Stimulated activated CD4-positive, alpha-beta T cell treated with anti-CD3 and anti-CD28 coated beads, Interleukin-12 subunit alpha, Interleukin-12 subunit beta, amount 100 ng/mL, for 48 hours (primary cell): ENCODE measurements around the gene ABCC6.
"Not testable (repeated sequence)": the region's sequence is repeated elsewhere in the genome, so short reads cannot be mapped to it uniquely, and the experiment has no call there.

ENCODE experiments used
- DNase-seq, 3 donors: peaks; one replicate each; pipeline ENCODE4 v3.0.0-alpha.2; 2020; ENCODE audit warnings: low read depth in 2 of 3, low spot score in 1 of 3

The ABCC6 gene

DNA sequence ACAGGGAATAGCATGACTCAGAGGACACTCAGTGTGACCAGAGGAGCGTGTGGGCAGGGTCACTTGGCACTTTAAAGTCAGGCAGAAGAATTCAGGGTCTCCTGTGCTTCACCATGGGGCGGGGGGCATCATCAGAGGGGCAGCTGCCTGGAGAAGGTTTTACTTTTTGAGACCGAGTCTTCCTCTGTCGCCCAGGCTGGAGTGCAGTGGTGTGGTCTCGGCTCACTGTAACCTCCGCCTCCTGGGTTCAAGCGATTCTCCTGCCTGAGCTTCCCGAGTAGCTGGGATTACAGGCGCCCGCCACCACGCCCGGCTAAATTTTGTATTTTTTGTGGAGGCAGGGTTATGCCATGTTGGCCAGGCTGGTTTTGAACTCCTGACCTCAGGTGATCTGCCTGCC, 32.3 kb downstream of the ABCC6 start:
- not testable (repeated sequence) for DNase-seq

DNA sequence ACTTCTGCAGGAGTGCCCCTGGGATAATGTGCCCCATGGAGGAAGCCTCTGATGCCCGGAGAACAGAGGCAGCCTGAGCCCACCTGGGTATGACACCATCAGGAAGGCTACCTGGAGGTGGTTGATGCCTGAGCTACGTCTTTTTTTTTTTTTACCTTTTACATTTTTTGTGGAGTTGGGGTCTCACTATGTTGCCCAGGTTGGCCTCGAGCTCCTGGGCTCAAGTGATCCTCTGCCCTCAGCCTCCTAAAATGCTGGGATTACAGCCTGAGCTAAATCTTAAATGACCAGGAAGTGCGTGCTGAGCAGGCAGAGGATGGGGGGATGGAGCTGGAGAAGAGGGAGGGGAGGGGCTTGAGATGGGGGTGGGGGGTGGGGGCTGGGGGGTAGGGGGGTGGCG, 32.7 kb downstream of the ABCC6 start:
- DNase-seq: no peak

DNA sequence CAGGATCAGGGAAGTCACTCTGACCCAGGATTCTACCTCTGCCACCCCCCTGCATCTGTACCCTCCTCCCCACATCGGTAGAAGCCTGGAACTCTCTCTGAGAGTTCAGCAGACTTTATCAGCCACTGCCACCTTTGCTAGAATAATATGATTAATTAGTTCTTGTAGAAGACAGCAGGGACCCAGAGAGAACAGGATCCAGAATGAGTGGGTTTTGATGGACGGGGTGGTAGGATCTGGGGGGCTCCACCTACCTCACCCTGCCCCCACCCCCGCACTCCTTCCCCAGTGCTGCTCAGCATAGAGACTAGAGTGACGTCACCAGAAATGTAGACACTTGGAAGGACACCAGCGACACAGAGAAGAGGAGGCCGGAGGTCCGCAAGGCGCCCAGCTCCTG, 33.5 kb downstream of the ABCC6 start:
- no peak for DNase-seq

DNA sequence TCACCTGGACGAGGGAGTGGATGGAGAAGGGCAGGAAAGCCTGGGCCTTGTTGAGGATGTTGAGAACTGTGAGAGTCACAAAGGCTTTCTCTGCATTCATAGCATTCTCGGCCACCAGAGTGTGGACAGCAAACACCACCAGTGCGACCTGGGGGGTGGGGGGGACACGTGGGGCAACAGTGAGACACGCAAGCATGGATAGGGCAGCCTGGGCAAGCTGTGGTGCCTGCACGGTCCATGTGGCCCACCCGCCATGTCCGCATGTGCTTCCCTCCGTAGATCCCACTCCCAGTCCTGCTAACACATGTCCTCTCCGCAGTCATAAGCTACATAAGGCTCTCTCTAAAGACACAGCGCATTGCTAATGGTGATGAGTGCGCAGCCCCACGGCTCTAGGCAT, 34.5 kb downstream of the ABCC6 start:
- DNase-seq: no peak

DNA sequence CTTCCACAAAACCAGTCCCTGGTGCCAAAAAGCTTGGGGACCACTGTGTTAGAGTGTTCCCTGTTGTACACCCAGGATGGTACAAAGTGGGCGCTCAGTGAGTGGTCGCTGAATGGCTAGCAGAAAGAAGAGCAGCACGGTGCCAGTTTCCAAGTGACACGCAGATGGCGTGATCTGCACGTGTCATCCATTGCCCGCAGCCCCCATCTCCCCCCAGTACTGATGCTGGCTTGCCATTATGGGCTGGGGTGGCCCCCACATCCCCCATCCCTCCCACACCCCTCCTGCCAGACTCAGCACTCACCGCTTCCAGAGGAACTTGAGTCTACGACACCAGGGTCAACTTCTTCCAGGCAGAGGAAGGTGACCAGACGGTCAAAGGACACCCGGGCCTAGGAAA, 36.5 kb downstream of the ABCC6 start:
- no peak for DNase-seq

DNA sequence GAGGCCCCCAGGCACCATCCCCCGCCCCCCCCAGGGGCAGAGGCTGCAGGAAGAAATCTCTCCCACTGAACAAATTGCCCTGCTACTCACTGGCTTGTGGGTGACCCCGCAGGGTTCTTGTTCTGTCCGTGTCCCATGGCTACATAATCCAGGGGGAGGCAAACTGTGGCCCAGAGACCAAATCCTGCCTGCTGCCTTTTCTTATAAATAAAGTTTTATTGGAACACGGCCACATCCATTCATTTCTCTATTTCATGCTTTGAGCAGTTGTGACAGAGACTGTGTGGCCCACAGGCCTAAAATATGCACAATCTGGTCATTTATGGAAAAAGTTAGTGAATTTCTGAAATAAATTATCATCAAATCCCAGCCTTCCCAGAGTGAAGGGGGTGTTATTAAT, 38.2 kb downstream of the ABCC6 start:
- DNase-seq: no peak

DNA sequence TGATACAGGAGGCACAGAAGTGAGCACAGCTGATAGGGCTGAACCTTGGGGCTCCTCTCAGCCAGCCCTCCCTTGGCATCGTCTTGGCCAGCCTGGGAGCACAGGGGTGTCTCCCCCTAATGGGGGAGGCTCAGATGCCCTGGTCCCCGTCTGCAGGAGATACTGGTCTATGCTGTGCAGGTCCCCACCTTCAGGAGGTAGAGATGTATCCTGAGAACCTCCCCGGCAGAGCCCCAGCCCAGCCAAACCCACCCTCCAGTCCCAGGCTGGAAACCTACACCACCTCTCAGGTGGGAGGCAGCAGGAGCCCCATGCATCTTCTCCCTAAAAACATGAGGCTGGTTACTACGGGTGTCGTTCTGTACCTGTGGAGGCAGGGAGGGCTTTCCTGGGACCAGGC, 38.7 kb downstream of the ABCC6 start:
- DNase-seq: no peak

DNA sequence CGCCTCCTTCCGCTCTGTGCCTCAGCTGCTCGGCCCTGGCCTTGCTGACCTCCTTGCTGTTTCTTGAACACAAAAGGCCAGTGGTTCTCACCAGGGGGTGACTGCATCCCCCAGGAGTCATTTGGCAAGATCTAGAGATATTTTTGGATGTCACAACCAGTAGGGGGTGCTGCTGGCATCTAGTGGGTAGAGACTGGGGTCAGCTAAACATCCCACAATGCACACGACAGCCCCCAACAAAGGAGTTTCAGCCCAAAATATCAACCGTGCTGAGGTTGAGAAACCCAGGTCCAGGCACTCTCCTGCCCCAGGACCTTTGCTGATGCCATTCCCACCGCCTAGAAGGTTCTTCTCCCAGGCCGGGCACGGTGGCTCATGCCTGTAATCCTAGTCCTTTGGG, 39.7 kb downstream of the ABCC6 start:
- DNase-seq: no peak

DNA sequence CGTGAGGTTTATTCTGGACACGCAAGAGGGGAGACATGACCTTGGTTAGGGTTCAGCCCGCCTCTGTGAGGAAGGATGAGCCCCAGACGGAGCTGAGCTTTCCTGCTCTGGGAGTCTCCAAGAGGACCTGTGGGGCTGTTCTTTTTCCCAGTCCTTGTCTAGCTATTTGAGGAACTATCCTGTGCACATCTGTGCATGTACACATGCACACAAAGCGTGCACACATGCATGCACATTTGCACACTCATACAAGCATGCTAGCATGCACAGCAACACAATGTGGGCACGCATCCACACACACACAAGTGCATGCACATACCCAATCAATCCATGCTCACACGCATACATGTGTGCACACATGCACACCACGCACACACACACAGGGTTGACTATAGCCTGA, 40.4 kb downstream of the ABCC6 start:
- no peak for DNase-seq

DNA sequence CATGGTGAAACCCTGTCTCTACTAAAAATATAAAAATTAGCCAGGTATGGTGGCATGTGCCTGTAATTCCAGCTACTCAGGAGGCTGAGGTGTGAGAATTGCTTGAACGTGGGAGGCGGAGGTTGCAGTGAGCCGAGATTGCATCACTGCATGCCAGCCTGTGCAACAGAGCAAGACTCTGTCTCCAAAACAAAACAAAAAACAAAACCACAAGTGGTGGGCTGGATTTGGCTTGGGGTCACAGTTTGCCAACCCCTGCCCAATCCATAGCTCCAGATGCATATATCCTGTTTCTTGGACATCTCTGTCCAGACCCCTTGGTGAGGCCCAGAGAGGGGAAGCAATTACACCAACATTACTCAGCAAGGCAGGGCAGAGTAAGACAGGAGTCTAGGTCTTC, 41.5 kb downstream of the ABCC6 start:
- DNase-seq: not testable (repeated sequence)

DNA sequence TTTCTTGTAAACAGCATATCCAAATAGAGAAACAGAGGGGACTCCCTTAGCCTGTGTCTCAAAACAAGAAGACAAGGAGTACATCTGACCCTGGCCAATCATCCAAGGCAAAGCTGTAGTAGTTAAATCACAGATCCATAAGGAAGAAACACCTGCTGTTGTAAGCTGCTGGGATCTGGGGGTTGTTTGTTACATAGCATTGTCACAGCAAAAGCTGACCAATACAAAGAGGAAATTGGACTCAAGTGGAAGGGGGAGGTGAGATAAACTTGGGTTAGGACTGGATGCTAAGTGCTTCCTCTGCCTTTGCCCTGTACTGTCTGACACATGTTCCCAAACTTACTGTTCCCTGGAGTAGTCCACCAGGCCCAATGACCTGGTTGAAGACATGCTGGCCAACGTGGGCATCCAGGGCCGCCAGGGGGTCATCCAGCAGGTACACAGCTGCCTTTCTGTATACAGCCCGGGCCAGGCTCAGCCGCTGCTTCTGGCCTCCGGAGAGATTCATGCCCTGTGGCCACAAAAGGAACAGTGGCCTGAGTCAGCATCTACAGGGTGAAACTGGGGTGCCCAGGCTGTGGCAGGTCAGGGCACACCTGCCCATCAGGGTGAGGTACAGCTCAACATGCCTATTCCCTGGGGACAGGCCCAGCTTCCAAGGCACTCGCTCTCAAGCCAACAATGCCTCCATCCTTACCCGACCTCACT, 44.7 kb downstream of the ABCC6 start:
- no peak for DNase-seq

DNA sequence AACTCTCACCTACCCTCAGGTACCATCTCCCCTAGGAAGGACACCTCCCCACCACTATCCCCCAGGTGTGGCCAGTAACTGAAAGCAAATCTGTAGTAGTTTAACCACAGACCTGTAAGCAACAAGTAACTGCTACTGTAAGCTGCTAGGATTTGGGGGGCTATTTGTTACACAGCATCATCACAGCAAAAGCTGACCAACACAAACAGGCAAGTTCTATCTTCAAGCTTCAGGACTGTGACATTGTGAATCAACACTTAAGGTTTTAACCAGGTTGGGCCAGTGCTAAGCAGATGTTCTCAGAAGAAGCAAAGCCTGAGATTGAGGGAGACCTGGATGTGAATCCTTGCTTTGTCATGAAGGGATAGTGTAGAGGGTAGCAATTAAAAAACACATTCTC, 47.0 kb downstream of the ABCC6 start:
- no peak for DNase-seq

DNA sequence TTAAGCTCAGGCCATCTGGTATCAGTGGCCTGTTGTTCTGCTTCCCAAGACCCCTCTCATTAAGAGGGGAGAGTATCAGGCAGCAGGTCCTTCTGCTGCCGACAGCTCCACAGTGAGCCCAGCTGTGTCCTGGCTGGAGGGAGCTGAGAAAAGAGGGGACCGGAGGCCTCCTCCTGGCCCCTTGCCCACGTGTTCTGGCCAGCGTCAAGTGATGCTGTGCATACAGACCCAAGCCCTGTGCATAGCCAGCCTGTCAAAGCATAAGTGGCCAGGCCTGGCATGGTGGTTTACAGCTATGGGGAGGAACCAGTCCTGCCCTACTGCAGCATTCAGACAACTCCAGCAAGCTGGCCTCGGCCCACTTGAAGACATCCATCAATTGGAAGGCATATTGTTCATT, 48.0 kb downstream of the ABCC6 start:
- no peak for DNase-seq

DNA sequence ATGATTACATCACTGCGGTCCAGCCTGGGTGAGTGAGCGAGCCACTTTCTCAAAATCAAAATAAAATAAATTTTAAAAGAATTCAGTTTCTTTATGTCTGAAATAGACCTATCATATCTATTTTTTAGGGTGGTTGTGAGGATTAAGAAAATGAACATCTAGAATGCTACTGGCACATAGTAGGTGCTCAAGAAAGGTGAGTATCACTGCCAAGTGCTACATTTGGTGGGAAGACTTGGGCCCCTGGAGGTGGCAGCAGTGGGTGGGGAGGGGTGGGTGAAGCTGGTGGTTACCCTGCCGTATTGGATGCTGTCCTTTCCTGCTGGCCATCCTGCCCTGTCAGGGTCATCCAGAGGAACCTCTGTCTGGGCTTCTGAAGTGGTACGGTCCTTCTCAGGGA, 50.3 kb downstream of the ABCC6 start:
- no peak for DNase-seq

DNA sequence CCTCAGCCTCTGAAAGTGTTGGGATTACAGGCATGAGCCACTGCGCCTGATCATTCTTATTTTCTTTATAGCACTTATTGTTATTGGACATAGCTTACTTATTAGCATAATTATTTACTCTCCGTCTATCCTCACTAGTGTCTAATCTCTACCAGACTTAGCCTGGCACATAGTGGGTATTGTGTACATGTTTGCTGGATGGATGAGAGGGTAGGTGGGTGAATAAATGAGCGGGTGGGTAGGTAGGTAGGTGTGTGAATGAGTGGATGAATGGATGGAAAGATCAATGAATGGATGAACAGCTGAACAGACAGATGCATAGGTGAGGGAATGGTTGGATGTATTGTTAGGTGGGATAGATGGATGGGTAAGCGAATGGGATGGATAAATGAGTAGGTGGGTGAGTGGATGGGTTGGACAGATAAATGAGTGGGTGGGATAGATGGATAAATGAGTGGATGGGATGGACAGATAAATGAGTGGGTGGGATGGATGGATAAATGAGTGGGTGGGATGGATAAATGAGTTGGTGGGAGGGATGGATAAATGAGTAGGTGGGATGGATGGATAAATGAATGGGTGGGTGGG, 51.9 kb downstream of the ABCC6 start:
- no peak for DNase-seq

DNA sequence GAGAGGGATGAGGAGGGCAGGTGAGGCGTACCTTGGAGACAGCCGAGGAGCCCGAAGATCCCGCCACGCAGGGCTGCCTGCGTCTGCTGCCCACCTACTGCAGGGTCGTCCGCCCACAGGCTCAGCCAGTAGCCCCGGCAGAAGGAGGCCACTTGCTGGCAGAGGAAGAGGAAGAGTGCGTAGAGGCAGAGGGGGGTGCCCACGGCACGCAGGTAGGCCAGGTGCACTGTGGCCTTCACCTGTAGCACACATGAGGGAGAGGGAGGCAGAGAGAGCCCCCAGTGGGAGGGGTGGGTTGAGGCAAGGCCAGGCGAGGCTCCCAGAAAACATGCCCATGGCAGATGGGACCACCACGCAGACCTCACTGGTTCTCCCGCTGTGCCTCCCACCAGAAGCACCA, 53.7 kb downstream of the ABCC6 start:
- no peak for DNase-seq

DNA sequence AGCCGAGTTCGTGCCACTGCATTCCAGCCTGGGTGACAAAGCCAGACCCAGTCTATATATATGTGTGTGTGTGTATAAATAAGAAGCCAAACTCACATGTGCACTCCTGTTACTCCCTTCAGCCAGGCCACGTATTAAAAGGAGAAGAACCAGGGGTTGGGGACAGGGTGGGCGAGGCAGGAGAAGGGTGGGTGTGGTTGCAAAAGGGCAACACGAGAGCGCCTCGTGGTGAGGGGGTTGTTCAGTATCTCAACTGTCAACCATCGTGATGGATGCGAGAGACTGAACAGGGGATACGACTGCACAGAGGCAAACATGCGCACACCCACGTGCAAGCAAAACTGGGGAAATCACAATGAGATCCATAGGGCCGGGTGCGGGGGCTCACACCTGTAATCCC, 54.9 kb downstream of the ABCC6 start:
- no peak for DNase-seq

DNA sequence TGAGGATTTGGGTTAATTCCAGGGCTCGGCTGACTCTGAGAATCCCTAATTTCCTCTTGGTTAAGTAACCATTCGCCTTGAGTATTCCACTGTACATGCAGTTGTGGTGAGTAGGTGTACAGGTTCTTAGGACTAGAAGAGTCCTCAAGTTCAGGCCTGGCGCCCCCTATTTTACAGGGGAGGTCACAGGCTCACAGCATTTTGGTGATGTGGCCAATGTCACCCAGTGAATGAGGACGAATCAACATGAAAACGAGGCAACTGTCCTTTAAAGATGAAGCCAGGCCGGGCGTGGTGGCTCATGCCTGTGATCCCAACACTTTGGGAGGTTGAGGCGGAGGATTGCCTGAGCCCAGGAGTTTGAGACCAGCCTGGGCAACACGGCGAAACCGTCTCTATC, 55.4 kb downstream of the ABCC6 start:
- no peak for DNase-seq

DNA sequence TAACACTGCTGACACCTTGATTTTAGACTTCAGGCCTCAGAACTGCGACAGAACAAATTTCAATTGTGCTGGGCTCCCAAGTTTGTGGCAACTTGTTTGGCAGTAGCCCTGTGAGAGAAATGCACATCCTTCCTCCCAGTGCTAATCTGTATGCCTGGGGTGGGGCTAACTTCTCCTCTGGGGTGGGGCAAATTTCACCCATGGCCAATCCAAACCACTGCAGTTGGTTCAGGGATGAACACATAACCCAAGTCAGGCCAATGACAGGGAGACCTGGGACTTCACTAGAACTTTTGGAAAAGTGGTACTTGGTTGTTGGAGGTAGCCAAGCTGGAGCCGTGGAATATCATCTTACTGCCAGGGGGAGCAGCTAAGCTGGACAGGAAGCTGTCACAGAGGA, 56.3 kb downstream of the ABCC6 start:
- no peak for DNase-seq

DNA sequence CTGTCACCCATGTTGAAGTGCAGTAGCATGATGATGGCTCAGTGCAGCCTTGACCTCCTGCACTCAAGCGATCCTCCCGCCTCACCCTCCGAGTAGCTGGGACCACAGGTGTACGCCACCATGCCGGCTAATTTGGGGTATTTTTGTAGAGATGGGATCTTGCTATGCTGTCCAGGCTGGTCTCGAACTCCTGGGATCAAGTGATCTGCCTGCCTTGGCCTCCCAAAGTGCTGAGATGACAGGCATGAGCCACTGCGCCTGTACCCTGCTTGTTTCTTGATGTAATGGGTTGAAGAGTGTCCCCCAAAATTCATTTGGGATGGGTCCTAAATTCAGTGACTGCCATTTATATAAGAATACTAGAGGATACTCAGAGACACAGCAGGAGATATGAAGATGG, 57.2 kb downstream of the ABCC6 start:
- DNase-seq: no peak

DNA sequence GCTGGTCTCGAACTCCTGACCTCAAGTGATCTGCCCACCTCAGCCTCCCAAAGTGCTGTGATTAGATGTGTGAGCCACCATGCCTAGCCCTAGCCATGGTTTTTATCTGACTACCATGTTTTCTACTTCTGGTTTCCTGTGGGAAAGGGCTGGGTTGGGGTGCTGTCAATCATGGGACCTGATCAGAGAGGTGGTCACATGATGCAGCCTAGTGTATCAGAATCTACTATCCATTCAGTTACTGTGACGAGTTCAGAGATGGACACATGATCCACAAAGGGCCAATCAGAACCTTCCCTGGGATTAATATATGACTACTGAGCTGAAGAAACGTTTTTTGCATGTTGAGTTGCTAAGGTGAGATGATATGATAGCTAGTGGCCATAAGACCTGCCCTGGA, 59.1 kb downstream of the ABCC6 start:
- DNase-seq: no peak

DNA sequence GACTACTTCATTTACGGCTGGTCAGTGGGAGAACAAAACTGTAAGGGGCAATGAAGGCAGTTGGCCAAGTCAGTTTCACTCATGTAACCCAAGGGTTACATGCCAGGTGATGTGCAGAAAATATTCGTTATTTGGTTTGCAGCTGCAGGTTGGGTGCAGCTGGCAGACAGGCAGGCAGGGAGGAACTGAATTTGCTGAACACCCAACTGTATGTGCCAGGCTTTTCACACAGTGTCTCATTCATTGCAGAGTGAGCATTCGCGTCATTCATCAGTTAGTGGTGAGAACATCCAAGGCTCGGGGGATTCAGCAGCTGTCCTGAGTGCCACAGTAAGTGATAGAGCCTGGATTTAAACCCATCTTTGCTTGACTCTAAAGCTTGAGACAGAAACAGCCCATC, 59.7 kb downstream of the ABCC6 start:
- no peak for DNase-seq

DNA sequence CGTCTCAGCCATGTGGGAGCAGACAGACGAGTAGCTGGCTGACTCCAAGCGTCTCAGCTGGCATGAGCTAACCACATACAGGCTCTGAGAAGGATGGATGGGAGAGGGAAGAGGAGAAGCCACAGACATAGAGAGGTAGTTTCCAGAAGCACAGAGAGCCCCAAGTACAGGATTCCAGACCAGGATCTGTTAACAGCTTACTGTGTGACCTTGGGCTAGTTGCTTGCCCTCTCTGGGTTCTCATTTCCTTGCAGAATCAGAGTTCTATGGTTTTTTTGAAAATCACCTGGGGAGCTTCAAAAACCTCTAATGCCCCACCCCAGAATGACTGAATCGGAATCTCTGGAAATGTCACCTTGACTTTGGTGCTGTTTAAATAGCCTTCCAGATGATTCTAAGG, 60.2 kb downstream of the ABCC6 start:
- DNase-seq: no peak
